Measurements from ENCODE around the gene IGFBPL1.

DNA sequence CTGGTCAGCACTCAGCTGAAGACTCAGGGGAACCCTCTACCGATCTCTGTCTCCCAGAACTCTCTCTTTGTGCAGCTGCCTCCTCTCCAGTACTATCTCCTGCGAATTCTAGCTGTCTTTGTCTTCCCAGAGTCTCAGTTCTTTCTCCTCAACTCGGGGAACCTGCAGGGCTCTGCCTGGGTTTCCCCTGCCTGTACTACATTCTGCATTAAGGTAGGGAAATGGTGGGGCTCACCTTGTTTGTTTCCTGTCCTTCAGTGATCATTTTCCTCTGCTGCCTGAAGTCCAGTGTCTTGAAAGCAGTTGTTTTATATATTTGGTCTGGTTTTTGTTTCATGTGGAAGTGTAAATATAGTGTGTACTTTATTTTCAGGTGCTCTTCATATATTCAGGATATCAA, 43.1 kb upstream of the IGFBPL1 start:
- TF ChIP-seq TAF1 (IDR thresholded peaks at IDR 0.05; ENCODE audit: low read depth) (no peak), EP300 (IDR thresholded peaks at IDR 0.05; ENCODE audit: borderline replicate concordance) (no peak), FOXM1 (IDR thresholded peaks at IDR 0.05; ENCODE audit: borderline replicate concordance, low read depth) (no peak), CEBPB (IDR thresholded peaks at IDR 0.05) (no peak), ZBTB7A (IDR thresholded peaks at IDR 0.05; ENCODE audit: low read depth) (no peak), YY1 (IDR thresholded peaks at IDR 0.05; ENCODE audit: low read depth) (no peak), EGR1 (IDR thresholded peaks at IDR 0.05) (no peak), RAD21 (IDR thresholded peaks at IDR 0.05; ENCODE audit: low read depth) (no peak), TEAD4 (IDR thresholded peaks at IDR 0.05) (no peak), CREB1 (IDR thresholded peaks at IDR 0.05; ENCODE audit: low read depth) (no peak), USF1 (IDR thresholded peaks at IDR 0.05) (no peak)
- TF ChIP-seq, protein P1, sequence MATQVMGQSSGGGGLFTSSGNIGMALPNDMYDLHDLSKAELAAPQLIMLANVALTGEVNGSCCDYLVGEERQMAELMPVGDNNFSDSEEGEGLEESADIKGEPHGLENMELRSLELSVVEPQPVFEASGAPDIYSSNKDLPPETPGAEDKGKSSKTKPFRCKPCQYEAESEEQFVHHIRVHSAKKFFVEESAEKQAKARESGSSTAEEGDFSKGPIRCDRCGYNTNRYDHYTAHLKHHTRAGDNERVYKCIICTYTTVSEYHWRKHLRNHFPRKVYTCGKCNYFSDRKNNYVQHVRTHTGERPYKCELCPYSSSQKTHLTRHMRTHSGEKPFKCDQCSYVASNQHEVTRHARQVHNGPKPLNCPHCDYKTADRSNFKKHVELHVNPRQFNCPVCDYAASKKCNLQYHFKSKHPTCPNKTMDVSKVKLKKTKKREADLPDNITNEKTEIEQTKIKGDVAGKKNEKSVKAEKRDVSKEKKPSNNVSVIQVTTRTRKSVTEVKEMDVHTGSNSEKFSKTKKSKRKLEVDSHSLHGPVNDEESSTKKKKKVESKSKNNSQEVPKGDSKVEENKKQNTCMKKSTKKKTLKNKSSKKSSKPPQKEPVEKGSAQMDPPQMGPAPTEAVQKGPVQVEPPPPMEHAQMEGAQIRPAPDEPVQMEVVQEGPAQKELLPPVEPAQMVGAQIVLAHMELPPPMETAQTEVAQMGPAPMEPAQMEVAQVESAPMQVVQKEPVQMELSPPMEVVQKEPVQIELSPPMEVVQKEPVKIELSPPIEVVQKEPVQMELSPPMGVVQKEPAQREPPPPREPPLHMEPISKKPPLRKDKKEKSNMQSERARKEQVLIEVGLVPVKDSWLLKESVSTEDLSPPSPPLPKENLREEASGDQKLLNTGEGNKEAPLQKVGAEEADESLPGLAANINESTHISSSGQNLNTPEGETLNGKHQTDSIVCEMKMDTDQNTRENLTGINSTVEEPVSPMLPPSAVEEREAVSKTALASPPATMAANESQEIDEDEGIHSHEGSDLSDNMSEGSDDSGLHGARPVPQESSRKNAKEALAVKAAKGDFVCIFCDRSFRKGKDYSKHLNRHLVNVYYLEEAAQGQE (IDR thresholded peaks at IDR 0.05; ENCODE audit: low read depth), result no peak
- TF ChIP-seq, protein P2, sequence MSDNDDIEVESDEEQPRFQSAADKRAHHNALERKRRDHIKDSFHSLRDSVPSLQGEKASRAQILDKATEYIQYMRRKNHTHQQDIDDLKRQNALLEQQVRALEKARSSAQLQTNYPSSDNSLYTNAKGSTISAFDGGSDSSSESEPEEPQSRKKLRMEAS (IDR thresholded peaks at IDR 0.05), result no peak
